Activated CD4-positive, alpha-beta T cell treated with anti-CD3 and anti-CD28 coated beads, Interleukin-2, Interleukin-6, amounts not matched to agents 100 ng/mL and 50 ng/mL, durations not matched to agents 16 hours and 8 hours (primary cell): Measurements from ENCODE around the gene P2RX4.
"Not testable (repeated sequence)": the region's sequence is repeated elsewhere in the genome, so short reads cannot be mapped to it uniquely, and the experiment has no call there.

Experiments used
- DNase-seq: peaks from one replicate; pipeline ENCODE4 v3.0.0-alpha.2; 2020

P2RX4 gene

DNA sequence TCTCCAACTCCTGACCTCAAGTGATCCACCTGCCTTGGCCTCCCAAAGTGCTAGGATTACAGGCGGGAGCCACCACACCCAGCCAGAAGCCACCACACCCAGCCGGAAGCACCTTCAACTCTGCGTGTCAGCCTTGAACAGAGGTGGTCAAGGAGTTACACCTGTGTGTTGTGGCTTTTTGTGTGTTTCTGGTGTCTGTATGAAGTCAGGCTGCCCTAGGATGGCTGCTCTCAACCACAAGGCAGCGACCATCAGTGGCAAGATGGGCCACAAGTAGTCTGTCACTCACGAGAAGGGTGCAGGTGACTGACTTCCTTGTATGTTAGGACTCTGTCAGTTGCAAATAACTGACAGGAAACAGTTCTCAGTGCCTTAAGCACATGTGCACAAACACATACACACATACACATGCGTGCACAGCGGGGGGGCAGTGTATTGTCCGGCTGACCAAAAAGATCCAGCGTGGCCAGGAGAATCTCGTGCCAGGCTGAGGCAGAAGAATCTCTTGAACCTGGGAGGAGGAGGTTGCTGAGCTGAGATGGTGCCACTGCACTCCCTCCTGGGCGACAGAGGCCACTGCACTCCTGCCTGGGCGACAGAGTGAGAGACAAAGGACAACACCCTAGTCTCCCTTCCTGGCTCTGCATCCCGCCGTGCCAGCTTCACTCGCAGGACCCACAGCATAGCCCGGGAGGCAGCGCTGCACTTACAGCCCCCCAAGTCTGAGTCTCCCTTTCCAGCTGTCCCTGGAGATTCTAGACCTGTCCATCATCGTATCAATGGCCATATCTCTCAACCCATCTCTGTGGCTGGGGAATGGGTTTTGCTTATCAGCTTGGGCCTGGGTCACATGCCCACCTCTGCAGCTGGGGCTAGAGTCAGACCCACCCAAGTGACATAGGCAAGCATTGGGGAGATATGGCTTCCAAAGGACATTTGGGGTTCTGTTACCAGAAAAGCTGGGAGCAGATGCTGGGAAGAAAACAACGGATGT is 13.7 kb downstream of the P2RX4 start:
- DNase-seq = peak; percentile 58

DNA sequence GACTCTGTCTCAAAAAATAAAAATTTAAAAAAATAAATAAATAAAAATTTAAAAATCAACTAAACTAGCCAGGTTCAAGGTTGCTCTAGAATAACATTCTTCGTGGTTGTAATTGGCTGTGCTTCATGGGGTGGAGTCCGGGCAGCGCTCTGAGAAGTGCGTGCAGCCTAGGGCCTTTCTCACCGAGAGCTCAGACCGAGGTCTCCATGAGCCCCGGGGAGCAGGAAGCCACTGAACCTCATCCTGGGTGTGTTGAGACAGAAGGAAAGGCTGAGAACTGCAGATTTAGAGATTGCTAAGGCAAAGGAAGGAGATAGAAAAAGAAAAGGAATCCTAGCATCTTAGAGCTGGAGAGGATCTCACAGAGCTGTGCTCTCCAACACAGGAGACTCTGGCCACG is 14.7 kb downstream of the P2RX4 start:
- DNase-seq = peak; percentile 77

DNA sequence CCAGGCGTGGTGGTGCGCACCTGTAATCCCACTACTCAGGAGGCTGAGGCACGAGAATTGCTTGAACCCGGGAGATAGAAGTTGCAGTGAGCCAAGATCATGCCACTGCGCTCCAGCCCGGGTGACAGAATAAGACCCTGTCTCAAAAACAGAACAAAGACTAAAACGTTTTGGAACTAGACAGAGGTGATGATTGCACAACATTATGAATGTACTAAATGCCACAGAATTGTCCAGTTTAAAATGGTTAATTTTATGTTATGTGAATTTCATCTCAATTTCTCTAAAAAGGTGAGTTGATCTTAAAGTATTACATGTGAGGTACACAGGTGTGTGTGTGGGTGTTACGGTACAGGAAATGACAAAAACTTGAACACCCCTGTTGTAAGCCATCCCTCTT is 16.5 kb downstream of the P2RX4 start:
- DNase-seq = no peak

DNA sequence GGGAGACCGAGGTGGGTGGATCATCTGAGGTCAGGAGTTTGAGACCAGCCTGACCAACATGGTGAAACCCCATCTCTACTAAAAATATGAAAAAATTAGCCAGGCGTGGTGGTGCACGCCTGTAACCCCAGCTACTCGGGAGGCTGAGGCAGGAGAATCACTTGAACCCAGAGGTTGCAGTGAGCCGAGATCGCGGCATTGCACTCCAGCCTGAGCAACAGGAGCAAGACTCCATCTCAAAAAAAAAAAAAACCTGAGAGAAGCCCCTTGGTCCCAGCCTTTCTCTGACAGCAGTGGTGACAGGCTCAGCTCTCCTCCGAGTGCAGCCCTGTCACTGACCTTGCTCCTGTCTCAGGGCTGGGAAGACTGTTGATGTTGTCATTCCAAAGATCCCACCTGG is 16.9 kb downstream of the P2RX4 start:
- not testable (repeated sequence) for DNase-seq

DNA sequence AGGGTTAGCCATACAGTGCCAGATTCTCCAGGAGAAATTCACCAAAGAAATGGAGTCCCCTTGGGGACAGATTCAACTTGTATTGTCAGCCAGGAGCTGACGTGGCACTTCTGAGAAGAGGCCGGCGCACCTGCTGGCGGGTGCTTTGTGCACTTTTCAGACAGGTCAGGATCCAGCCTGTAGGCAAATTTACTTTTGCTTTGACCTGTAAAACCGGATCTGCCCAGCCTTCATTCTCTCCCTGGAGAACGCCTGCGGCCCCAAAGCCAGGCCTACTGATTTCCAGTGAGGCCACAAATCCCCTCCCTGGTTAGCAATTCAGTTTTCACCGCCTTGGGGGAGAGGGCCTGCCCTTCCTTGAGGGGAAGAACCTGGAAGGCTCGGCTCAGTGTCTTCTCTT is 17.4 kb downstream of the P2RX4 start:
- DNase-seq = no peak

DNA sequence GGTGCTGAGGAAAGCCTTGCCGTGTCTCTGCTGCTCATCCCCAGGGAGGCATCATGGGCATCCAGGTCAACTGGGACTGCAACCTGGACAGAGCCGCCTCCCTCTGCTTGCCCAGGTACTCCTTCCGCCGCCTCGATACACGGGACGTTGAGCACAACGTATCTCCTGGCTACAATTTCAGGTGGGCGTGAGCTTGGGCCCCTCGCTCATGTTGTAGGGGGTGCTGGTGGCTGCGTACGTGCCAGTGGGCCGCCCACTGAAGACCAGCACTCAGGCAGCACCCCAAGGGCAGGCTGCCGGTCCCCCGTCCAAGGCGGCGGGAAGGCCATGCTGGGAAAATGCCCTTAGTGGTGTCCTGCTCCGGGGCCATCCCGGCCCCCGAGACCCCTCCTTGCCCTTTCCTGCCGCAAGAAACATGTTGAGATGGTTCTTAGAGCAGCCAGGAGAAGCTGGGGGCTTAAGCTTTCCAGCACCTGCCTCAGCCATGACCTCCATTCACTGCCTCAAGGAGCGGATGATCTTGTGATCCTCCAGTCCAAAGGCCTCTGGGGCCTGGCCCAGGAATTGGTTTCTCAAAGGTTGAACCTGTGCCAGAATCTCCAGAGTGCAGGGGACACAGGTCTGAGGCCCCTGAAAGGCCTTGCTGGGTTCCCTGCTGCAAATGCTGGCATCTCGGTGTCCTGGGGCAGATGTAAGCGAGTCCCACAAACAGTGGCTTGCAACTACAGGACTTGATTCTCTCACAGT is 19.2 kb downstream of the P2RX4 start:
- DNase-seq = no peak

DNA sequence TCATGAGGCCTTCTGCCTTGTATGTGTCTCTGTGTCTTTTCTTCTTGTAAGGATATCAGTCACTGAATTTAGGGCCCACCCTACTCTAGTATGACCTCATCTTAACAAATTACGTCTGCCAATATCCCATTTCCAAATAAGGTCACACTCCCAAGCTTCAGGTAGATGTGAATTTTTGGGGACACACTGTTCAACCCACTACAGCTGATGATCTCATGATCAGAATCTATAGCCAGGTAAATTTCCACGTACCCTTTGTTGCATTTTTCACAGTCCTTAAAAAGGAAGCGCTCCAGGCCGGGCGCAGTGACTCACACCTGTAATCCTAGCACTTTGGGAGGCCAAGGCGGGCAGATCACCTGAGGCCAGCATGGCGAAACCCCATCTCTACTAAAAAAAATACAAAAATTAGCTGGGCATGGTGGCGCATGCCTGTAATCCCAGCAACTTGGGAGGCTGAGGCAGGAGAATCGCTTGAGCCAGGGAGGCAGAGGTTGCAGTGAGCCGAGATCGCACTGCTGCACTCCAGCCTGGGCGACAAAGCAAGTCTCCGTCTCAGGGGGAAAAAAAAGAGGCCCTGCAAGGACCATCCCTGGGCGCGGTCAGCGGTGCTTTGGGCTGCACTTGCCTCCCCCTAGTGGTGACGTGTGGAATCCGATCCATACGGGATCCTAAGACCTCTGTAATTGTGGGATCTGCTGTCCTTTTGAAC is 20.1 kb downstream of the P2RX4 start:
- peak; percentile 68 for DNase-seq

DNA sequence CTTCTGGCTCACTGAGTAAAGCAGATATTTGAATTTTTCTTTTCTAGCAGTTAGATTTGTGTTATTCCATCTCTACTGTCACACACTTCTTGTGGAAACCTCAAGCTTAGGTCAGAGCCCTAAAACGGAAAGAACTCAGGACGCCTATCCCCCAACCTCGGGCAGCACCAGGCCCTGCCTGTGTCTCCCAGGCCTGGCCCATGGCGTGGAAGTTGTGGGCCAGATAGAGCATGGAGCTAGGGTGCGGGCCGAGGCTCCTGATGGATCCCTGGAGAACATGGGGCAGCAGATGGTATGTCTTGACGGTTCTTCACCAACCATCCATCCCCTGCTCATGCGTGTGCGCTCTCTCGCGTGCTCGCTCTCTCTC is 20.6 kb downstream of the P2RX4 start:
- DNase-seq = no peak

DNA sequence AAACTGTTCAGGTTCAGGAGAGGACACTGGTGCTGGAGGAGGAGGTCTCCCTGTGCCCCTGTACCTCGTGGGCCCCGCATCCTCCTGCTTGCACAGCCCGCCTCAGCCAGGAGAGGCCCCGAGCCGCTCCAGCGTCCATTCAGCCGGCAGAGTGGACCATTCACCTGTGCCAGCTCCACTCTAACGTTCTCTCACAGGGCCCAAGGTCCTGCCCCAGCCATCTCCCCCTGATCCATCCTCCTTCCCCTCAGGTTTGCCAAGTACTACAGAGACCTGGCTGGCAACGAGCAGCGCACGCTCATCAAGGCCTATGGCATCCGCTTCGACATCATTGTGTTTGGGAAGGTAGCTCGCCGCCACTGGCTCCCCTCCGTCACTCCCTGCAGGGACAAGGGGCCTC is 22.2 kb downstream of the P2RX4 start:
- no peak for DNase-seq

DNA sequence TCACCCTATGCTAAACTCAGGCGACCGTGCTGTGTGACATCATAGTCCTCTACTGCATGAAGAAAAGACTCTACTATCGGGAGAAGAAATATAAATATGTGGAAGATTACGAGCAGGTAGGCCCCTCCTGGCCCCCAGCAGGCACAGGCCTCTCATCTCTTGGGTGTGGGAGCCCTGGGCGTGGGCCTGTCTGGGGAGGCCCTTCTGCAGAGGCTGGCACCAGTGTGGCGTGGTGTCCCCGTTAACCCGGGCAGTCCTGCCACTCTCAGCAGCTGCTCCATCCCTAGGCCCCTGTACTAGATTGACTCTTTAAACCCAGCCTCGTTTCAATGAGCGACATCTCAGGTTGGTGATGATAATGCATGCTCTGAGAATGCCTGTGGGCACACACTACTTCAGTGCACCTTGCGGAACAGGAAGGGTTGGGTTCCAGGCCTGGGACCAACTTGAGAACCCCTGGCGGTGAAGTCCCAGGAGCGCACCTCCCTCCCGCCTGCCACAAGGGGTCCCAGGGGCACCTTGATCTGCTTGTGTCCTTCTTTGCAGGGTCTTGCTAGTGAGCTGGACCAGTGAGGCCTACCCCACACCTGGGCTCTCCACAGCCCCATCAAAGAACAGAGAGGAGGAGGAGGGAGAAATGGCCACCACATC is 23.2 kb downstream of the P2RX4 start:
- DNase-seq = no peak

DNA sequence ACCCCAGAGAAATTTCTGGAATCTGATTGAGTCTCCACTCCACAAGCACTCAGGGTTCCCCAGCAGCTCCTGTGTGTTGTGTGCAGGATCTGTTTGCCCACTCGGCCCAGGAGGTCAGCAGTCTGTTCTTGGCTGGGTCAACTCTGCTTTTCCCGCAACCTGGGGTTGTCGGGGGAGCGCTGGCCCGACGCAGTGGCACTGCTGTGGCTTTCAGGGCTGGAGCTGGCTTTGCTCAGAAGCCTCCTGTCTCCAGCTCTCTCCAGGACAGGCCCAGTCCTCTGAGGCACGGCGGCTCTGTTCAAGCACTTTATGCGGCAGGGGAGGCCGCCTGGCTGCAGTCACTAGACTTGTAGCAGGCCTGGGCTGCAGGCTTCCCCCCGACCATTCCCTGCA is 23.7 kb downstream of the P2RX4 start:
- DNase-seq = no peak

DNA sequence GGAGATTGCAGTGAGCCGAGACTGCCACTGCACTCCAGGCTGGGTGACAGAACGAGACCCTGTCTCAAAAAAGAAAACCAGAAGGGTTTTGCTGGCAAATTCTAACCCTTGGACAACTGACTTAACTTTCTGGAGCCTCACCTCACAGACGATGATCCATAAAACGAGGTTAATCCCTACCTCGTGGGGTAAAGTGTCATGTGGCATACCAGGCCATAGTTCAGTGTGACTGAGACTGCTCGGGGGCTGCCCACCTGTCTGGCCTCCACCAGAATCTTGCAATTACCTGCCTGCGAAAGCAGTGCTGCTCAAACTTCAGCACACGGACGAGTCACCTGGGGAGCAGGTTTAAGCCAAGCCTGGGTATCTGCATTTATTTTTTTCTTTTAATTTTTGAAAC is 26.8 kb downstream of the P2RX4 start:
- DNase-seq = no peak

DNA sequence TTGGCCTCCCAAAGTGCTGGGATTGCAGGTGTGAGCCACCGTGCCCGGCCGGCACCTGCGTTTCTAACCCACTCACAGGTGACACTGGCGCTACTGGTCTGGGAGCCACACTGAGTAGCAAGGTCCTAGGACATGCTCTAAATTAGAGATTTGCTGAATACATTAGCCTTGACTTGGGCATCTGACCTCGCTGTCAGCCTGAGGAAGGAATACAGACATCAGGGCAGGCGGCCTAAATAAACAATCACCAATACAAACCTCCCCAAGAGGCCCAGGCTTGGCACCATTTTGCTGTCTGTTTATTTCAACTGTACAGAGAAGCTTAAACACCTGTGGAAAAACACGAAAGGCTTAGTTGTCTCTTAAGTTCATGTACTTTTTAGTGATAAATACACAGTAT is 27.5 kb downstream of the P2RX4 start:
- DNase-seq = no peak

DNA sequence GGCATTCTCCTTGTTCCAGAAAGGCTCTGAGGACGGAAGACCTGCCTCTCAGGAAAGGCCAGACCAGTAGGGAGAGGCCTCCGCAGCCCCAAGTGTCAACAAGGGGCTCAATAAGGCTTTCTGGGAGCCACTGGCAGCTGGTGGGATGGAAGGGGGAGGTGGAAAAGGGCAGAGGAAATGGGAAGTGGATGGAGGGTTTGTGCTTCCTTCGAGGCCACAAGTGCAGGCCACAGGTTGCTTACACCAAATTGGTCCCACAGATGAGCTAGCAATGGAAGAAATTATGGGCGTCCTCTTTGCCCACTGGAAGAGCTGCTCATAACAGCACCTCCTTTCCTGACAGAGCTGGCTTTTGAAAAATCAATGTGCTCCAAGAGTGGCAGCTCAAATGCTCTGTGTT is 28.2 kb downstream of the P2RX4 start:
- DNase-seq = no peak

DNA sequence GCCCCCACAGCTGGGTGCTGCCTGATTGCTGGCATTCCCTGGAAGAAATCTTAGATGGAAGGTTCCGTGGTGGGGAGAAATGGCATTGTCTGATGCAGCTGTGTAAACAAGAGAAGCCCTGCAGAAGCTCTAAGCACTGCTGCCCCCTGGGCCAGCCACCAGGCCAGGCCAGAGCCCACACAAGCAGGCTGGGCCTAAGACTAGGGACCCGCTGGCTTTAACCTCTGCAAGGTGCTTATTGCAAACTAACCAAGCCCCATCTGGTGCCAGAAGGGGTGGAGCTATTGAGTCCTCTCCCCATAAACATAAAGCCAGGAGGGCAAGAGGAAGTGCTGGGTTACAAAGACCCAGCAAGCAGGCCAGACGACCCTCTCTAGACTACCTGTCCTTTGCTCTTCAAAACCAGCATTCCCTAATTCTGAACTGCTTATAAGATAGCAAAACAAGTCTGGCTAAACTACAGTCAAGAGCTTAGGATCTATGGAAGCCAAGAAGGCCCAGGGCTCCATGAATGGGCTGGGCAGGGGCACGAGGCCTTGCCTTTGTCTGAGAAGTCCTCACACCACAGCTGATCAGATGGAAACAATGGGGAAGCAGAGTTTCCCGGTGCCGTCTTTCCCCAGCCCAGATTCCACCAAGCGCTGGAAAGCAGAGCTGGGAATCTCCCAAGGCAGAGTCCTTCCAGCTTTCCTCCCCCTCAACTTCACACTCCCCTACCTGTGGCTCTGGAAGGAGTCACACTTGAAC is 28.8 kb downstream of the P2RX4 start:
- DNase-seq = no peak

DNA sequence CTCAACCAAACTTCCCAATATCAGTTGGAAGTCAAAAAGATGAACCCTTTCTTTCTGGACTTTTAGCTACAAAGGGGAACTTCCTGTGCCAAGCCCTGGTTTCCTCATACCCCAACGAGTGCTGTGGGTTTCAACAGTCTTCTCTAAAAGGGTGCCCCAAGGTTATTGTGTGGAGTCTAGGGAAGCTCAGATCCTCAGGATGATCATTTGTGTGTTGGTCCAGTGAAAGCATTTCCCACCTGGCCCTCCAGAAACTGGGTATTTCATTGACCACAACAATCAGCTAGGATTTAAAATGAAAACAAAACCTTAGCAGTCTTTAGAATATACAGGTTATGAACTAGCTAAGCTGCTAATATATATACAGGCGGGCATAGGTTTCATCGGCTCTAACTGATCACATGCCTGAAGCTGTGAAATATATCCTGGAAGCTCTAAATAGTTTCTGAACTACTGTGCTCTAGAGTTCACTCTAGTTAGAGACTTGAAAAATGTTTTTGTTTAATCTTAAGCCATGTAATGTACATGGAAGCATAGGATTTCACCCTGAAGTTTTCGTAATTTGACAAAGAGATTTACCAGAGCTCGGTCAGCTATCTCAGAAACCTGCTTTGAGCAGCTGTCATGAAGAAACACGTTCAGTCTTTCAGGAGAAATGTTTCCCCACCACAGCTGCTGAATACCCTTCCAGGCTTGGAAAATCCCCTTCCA is 29.6 kb downstream of the P2RX4 start:
- no peak for DNase-seq

DNA sequence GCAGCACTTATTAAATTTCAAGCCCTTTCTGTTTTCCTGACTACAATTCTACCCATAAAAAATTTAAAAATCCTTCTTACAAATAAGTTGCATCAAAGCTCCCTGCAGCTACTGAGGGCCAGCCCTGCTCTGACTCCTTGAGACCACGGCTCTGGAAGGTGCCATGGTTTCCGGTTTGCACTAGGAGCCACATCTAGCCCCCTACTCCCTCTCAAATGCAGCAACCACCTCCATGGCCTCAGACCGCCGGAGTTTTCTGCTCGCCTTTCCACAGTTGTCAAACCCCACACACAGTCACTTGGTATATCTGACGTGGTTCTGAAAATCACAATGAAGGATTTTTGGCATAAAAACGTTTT is 30.1 kb downstream of the P2RX4 start:
- no peak for DNase-seq

DNA sequence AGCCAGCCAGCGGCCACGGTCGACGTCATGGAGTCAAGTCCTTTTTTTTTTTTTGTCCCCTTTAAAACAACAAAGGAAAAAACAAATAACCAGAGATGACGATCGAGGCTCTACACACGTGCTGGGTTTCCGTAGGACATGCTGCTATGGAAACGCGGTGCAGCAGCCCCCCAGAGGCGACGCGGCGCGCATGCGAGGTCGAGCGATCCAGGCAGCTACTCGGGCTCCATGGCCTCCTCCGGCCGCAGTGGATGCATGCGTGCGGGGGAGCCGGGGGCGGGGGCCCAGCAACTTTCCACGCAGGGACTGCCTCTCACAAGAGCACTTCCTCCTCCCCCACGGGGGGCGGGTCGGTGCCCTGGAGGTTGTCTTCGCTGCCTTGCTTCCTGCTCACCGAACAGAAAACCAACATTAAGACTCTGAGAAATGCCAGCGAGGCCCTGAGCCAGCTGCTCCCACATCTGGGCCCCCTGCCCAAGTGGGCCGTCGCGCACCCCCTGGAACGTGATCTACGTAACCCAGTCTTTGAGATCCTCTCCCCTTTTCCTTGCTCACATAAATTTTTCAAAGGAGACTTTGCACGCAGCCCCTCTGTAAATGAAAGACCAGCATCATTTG is 30.7 kb downstream of the P2RX4 start:
- DNase-seq = peak; percentile 69

DNA sequence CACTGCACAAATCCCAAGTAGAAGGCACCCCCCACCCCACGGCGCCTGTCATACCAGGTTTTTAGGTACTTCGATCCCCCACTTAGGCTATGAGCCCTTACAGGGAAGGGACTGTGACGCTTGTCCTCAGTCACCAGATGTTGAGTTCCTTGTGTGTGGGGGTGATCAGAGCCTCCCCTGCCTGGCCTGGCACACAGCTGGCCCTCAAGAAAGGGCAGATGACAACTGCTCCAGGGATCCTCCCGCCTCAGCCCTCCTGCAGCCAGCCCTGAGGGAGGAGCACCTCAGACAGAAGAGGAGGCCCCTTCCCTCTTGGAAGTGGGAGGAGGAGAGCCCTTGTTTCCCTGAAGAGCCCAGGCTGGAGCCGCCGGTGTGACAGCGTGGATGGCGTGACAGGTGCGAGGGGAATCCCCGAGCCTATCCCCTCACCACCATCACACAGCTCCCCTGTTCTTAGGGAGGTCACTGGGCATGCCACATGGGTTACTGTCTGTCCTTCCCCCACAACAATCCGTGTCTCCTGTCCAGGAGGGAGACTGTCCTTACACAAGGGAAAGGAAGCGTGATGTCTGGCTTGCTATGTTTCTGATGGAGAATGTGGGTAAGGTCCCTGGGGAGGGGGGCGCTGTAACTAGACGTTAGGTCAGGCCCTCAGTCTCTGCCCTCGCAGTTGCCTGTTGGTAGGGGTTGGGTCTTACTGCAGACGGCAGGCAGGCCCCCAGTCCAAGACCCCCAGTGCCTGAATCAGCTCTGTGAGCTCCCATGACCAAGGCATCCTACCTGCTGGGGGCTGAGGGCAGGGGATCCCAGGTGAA is 31.4 kb downstream of the P2RX4 start:
- DNase-seq = no peak

DNA sequence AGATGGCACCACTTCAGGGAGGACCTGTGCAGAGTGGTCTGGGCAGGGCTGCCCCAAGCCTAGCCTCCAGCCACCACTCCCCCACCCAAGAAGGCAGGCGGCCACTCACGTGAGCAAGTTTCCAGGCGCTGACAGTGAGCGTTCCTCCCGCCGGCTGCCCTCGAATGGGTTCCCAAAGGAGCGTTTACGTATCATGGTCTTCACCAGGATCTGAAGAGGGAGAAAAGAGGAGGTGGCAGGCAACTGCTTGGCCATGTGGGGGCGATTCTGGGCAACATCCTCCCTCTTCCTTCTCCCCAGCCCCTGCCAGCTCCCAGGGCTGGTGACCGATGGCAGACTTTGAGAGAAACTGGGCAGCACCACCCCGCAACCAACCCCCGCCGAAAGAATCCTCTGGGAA is 35.1 kb downstream of the P2RX4 start:
- no peak for DNase-seq
